ENCODE data around the gene MGAT4C. TPM values are rescaled to one million over a fixed set of nuclear protein-coding genes. Genes with fewer than 3 reads are reported as not detected.
A peak's percentile ranks its signal among the peaks of the same experiment; 100 is the strongest.

The MGAT4C gene
- polyA plus RNA-seq, 1 donor (not counting 4 experiments of a cell fraction or from before 2014, with no cell fraction given): not detected

DNA sequence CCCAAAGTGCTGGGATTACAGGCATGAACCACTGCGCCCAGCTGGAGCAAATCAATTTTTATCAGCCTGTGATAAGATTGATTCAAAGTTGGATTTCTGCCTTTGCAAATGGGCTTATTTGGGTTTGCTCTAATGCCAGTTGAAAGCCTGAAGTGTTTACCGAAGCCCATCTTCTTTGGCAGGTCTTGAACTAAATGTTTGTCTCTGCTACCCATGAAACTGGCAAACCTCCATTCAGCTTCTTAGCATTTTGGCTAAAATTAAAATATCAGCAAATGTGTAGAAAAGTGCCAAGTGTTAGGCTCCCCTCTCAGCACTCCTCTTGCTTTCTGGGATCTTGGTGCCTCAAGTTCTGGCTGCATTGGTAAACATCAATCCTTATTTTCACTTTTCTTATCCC is 61.5 kb downstream of the MGAT4C start:
- no peaks in the 10 kb centered on the region for H4K20me1 ChIP-seq (ENCODE audit: control insufficient read depth, extremely low read depth, insufficient read depth, low read length)
- dilution Hi-C loops (cut with MboI; ENCODE audit: extremely low pct_ligation_motif_present, low sequenced_read_pairs): no loop called here
- no peaks in the 10 kb centered on the region for H3K27me3 ChIP-seq (ENCODE audit: control insufficient read depth, extremely low read depth, insufficient read depth, low read length)
- no peaks in the 10 kb centered on the region for H3K79me2 ChIP-seq (ENCODE audit: control insufficient read depth, insufficient read depth, low read length)
- H3K9me1 ChIP-seq (ENCODE audit: control insufficient read depth, extremely low read depth, insufficient read depth, low read length): no peaks in the 10 kb centered on the region
- no peaks in the 10 kb centered on the region for H3K36me3 ChIP-seq (ENCODE audit: control insufficient read depth in 2 of 2, extremely low read depth in 1 of 2, insufficient read depth in 2 of 2, low read length in 2 of 2)
- no peak for TF ChIP-seq EZH2 (IDR thresholded peaks at IDR 0.05; ENCODE audit: low read length)
- TF ChIP-seq, protein P1, sequence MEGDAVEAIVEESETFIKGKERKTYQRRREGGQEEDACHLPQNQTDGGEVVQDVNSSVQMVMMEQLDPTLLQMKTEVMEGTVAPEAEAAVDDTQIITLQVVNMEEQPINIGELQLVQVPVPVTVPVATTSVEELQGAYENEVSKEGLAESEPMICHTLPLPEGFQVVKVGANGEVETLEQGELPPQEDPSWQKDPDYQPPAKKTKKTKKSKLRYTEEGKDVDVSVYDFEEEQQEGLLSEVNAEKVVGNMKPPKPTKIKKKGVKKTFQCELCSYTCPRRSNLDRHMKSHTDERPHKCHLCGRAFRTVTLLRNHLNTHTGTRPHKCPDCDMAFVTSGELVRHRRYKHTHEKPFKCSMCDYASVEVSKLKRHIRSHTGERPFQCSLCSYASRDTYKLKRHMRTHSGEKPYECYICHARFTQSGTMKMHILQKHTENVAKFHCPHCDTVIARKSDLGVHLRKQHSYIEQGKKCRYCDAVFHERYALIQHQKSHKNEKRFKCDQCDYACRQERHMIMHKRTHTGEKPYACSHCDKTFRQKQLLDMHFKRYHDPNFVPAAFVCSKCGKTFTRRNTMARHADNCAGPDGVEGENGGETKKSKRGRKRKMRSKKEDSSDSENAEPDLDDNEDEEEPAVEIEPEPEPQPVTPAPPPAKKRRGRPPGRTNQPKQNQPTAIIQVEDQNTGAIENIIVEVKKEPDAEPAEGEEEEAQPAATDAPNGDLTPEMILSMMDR (optimal IDR thresholded peaks at IDR 0.05 in 1 of 3, IDR thresholded peaks at IDR 0.05 in 1 of 3, conservative IDR thresholded peaks at IDR 0.05 in 1 of 3; ENCODE audit: extremely low read depth in 1 of 3, insufficient read depth in 2 of 3, low read length in 3 of 3): no peak
- DNase-seq (ENCODE audit: low read depth, low spot score) (no peak), FAIRE-seq (no peak)
- peaks cover 7% of the 10 kb centered on the region for H3K4me1 ChIP-seq (ENCODE audit: control insufficient read depth, extremely low read depth, insufficient read depth, low read length)
- H3K27ac ChIP-seq (ENCODE audit: control insufficient read depth, insufficient read depth, low read length): no peak overlapping the region
- H3K4me2 ChIP-seq (ENCODE audit: control insufficient read depth, extremely low read depth, insufficient read depth, low read depth, low read length): no peak overlapping the region
- H2AFZ ChIP-seq (ENCODE audit: control insufficient read depth, low read length): no peak overlapping the region
- H3K9ac ChIP-seq (ENCODE audit: control insufficient read depth, extremely low read depth, insufficient read depth, low read length): no peak overlapping the region
- H3K4me3 ChIP-seq (ENCODE audit: control insufficient read depth in 2 of 3, extremely low read depth in 1 of 3, insufficient read depth in 2 of 3, low read depth in 1 of 3, low read length in 3 of 3): no peak overlapping the region
- H3K9me3 ChIP-seq (ENCODE audit: control insufficient read depth, low read depth, low read length): no peaks in the 10 kb centered on the region

DNA sequence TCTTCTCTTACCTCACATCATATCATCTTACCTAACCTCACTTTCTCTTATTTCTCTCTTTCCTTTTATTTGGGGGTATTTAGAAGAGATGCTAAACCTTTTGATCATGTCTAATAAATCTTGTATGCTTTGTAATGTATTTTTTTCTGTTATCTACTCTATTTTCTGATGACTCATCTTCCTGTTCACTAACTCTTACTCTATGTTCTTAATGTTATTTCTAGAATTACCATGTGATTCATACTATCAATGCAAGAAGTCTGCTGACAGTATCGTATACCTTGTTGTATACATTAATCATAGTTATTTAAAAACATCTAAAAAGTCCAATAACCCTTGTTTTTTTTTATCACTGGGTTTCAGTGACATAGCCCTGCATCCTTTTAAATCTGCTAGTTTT is 62.3 kb downstream of the MGAT4C start:
- Histone ChIP-seq H4K20me1 (ENCODE audit: control insufficient read depth, extremely low read depth, insufficient read depth, low read length) (no peaks in the 10 kb centered on the region), H3K4me1 (ENCODE audit: control insufficient read depth, extremely low read depth, insufficient read depth, low read length) (peaks cover 7% of the 10 kb centered on the region), H3K9me1 (ENCODE audit: control insufficient read depth, extremely low read depth, insufficient read depth, low read length) (no peaks in the 10 kb centered on the region), H2AFZ (ENCODE audit: control insufficient read depth, low read length) (no peak overlapping the region), H3K9me3 (ENCODE audit: control insufficient read depth, low read depth, low read length) (no peaks in the 10 kb centered on the region), H3K4me2 (ENCODE audit: control insufficient read depth, extremely low read depth, insufficient read depth, low read depth, low read length) (no peak overlapping the region), H3K36me3 (ENCODE audit: control insufficient read depth in 2 of 2, extremely low read depth in 1 of 2, insufficient read depth in 2 of 2, low read length in 2 of 2) (no peaks in the 10 kb centered on the region), H3K27ac (ENCODE audit: control insufficient read depth, insufficient read depth, low read length) (no peak overlapping the region), H3K9ac (ENCODE audit: control insufficient read depth, extremely low read depth, insufficient read depth, low read length) (no peak overlapping the region), H3K27me3 (ENCODE audit: control insufficient read depth, extremely low read depth, insufficient read depth, low read length) (no peaks in the 10 kb centered on the region), H3K4me3 (ENCODE audit: control insufficient read depth in 2 of 3, extremely low read depth in 1 of 3, insufficient read depth in 2 of 3, low read depth in 1 of 3, low read length in 3 of 3) (no peak overlapping the region), H3K79me2 (ENCODE audit: control insufficient read depth, insufficient read depth, low read length) (no peaks in the 10 kb centered on the region)
- TF ChIP-seq EZH2 (IDR thresholded peaks at IDR 0.05; ENCODE audit: low read length): no peak
- TF ChIP-seq, protein P1 (optimal IDR thresholded peaks at IDR 0.05 in 1 of 3, IDR thresholded peaks at IDR 0.05 in 1 of 3, conservative IDR thresholded peaks at IDR 0.05 in 1 of 3; ENCODE audit: extremely low read depth in 1 of 3, insufficient read depth in 2 of 3, low read length in 3 of 3): no peak
- FAIRE-seq: no peak
- DNase-seq (ENCODE audit: low read depth, low spot score): peak; percentile 5
- dilution Hi-C loops (cut with MboI; ENCODE audit: extremely low pct_ligation_motif_present, low sequenced_read_pairs): no loop called here
